PC-9 (cell line): Measurements from ENCODE around the gene FAM193A.

Experiments used
- EZH2 ChIP-seq: fragments of 200-600 bp; sonication (generic); IDR thresholded peaks from 2 replicates; pipeline ENCODE4 v1.8.0; 2017; ENCODE audit warnings: antibody characterized with exemption, low read depth
- TF ChIP-seq, protein P1 (sequence below): fragments of 200-600 bp; sonication (generic); conservative IDR thresholded peaks from 2 replicates; pipeline ENCODE4 v1.6.1; 2017; ENCODE audit warnings: mixed run types, antibody characterized with exemption, mild to moderate bottlenecking, moderate library complexity

GRCh38 chr4:2714061-2714770 is 177.8 kb downstream of the FAM193A start:
- no peak for TF ChIP-seq EZH2
- TF ChIP-seq, protein P1, sequence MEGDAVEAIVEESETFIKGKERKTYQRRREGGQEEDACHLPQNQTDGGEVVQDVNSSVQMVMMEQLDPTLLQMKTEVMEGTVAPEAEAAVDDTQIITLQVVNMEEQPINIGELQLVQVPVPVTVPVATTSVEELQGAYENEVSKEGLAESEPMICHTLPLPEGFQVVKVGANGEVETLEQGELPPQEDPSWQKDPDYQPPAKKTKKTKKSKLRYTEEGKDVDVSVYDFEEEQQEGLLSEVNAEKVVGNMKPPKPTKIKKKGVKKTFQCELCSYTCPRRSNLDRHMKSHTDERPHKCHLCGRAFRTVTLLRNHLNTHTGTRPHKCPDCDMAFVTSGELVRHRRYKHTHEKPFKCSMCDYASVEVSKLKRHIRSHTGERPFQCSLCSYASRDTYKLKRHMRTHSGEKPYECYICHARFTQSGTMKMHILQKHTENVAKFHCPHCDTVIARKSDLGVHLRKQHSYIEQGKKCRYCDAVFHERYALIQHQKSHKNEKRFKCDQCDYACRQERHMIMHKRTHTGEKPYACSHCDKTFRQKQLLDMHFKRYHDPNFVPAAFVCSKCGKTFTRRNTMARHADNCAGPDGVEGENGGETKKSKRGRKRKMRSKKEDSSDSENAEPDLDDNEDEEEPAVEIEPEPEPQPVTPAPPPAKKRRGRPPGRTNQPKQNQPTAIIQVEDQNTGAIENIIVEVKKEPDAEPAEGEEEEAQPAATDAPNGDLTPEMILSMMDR: no peak
